ENCODE data around the gene MED28. TPM values are rescaled to one million over a fixed set of nuclear protein-coding genes. Genes with fewer than 3 reads are reported as not detected.

The MED28 gene
- total RNA-seq, 1 donor from 2014 or later = 40.7 TPM

DNA sequence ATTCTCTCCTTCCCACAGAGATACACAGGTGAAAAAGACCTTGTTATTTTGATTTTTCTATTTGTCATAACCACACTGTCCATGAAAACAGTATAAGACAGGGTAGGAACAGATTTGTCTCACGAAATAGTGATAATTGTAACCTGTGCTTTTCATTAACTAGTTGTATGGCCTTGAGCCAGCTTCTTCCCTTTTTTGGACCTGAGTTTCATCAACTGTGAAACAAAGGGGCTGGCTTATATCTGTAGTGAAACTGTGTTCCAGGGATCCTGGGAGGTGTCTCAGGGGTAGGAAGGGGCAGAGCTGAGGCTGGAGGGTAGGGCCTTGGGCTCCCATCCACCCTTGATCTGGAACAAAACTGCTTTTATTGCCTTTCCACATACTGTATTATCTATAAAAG is 50.9 kb downstream of the MED28 start:
- intact Hi-C loops (cut with micrococcal nuclease) = no loop called here

DNA sequence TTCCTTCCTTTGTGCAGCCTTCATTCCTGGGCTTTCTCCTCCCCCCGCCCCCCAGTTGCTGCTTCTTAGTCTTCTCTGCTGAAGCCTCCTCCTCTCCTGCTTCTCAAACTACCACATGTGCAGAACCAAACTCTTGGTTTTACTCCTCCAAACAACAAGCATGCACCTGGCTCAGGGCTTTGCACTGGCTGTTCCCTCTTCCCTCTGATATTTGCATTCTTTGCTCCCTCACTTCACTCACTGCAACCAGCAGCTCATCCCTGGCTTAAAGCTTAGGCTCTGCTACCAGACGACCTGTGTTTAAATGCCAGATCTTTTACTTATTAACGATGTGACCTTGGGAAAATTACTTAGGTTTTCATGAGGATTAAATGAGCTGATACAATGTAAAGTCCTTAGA is 51.4 kb downstream of the MED28 start:
- intact Hi-C loops (cut with micrococcal nuclease) = no loop called here

DNA sequence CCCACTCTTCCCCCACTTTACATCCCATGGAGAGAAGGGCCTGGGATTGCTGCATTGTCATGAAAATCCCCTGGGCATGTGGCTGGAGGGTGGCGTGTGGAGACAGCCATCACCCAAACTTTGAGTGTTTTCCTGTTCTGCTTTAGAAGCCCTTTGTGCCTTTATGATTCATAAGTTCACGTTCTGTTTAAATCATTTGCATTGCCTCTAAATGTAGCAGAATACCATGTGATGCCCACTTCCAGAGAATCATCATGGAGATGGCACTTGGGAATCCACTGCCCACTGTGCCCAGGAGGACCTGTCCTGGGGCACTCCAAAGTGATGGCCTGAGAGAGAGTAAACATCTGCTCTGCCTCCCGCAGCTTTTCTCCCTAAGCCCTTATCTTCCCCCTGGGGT is 52.8 kb downstream of the MED28 start:
- intact Hi-C loops (cut with micrococcal nuclease) = loop anchor here (1.0 kb wide), 1 partner anchor 15 kb away; no protein-coding TSS in a partner anchor

DNA sequence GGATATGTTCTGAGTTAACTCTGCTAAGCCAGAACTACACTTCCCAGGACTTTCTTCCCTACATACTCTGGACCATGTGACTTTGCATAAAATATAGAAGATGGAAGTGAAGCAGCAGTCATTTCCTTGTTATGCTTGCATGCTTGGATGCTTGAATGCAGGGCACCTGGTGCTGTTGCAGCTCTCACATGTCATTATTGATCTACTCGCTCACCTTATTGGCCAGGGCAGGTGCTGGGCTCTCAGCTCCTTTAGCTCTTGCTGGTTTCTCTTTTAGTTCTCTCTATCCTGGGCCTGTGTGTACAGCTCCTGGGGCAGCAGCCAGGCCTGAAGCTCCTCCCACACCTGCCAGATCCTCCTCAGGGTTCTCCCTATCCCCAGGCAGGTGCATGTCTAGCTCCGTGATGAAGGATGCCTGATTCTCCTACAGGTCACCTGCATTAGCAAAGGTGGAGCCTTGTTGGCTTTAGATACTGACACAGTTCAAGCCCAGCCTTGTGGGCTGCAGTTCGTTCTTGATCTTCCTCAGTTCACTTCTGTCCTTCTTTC is 53.3 kb downstream of the MED28 start:
- intact Hi-C loops (cut with micrococcal nuclease) = loop anchor here (1.0 kb wide), 1 partner anchor 15 kb away; no protein-coding TSS in a partner anchor

DNA sequence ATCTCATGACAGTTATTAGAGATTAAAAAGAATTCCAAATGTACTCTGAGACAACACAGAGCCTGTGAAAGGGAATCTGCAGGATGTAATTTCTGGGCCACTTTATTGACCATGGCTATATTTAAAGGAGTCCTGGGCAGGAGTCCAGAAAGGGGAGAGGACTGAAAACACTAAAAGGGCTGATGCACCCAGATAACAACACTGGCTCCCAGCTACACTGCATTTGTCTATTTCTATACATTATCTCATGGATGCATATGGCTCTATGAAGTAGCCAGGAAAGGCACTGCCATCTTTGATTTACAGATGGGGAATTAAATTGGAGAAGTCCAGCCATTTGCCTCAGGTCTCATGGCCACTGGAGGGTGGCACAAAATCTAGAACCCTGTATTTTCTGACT is 56.0 kb downstream of the MED28 start:
- intact Hi-C loops (cut with micrococcal nuclease) = no loop called here

DNA sequence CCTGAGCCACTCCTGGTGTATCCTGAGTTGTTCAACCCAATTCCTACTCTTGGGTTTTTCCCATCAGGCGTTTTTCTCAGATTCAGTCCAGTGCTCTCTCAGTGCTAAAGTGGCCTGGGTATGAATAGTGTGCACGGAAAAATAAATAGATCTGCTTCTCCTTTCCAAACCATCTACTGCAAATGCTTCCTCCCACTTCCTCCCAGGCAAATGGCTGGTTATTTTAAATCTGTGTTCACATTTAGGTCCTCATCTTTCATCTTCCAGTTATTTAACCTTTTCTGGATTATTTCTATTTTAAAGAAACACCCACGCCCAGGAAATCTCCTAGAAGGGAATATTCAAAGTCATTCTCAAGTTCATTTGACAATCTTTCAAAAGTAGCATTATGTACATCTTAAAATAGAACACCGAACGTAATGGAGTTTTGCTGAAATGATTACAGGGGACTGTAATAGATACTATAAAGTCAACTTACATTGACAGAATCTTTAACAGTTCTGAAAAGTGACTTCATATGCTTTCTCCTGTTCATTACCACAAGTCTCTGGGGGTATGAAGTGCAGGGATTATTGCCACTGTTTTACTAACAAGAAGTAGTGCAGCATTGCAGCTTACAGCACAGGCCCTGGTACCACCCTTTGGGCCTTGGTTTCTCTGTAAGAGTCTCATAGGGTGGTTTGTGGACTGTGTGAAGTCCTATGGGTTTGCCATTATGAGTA is 66.3 kb downstream of the MED28 start:
- intact Hi-C loops (cut with micrococcal nuclease) = no loop called here

DNA sequence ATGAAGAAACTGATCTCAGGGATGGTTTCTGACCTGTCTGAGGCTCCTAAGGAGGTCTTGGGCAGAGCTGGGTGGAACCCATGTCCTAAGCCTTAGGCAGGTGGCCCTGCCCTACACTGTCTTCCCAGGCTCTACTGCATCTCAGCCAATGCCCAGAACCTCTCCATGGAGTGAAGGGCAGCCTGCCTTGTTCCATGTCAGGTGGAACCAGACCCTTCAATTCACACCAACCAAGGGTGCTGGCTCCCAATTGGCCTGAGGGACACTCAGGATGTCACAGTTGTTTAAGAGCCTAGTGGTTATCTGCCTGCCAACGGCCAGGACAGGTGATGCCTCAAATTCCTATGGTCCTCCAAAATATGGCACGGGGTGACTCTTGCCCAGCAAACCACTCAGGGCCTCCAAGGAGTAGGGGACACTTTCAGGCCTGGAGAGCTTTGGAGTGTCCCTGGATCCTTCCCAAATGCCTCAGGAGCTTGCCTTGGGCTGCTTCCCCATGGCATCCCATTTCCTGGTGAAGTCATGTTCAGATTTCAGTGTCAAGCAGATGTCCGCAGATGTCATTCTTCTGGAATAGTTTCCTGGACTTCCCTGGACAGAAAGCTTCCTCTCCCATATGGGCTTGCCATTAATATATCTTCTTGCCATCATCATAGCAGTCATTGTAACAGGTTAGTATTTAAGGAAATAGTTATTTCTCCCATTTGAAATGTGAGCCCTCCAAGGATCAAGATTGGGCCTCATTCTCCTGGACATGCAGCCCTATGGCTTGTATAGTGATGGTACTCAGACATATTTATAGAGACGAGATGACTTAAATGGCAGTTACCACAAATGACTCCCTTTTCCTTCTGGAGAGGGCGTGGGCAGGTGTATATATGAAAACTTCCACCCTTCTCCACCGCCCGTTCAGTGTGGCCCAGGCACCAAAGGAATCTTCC is 67.1 kb downstream of the MED28 start:
- intact Hi-C loops (cut with micrococcal nuclease) = loop anchor here (1.0 kb wide), 1 partner anchor 14 kb away; no protein-coding TSS in a partner anchor

DNA sequence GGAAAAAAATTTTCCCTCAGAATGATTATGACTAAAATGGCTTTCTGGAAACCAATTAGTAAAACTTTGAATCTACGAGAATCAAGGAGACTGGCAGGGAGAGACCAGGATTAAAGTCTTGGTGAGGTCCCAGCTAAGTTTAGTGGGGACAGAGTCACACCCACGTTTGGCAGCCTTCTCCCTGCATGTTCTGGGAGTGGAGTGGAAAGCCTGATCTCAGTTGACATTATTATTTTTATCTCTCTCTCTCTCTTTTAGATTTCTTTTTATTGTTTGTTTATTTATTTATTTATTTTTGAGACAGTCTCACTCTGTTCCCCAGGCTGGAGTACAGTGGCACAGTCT is 67.8 kb downstream of the MED28 start:
- intact Hi-C loops (cut with micrococcal nuclease) = loop anchor here (1.0 kb wide), 1 partner anchor 15 kb away; no protein-coding TSS in a partner anchor

Other genes with a start within 250 kb of the MED28 start
- gene QDPR, start 102.6 kb upstream of the MED28 start, total RNA-seq = 21.0 and 21.8 TPM in 2 replicates
- gene CLRN2, start 99.5 kb upstream of the MED28 start, total RNA-seq = not detected in 2 replicates
- 97.4 and 101 TPM in 2 replicates for gene LAP3, start 37.4 kb upstream of the MED28 start, total RNA-seq
- gene FAM184B, start 167.0 kb downstream of the MED28 start, total RNA-seq = not detected in 2 replicates
- gene DCAF16, start 196.1 kb downstream of the MED28 start, total RNA-seq = 39.1 and 40.1 TPM in 2 replicates
- 60.5 and 64.0 TPM in 2 replicates for gene NCAPG, start 196.3 kb downstream of the MED28 start, total RNA-seq